GM18861 (cell line): Measurements from ENCODE around the gene FGF10.

Experiments
- ATAC-seq: cut with Tn5 transposase; IDR thresholded peaks from one replicate; pipeline ENCODE4 v1.9.1; 2021; ENCODE audit not compliant: unreplicated experiment

Gene FGF10

GRCh38 chr5:44389090-44389822, at the start of gene FGF10:
Gene FGF10 (minus strand): TSS chr5:44389420. CDS start chr5:44388682, 738 bp downstream.
- no peak for ATAC-seq

- no peak for ATAC-seq
Measured at GRCh38 chr5:44426944-44427343, 37.7 kb upstream of the FGF10 start.

GRCh38 chr5:44412286-44412685, 23.1 kb upstream of the FGF10 start:
- ATAC-seq = no peak

- ATAC-seq = peak; percentile 48
Measured at GRCh38 chr5:44402084-44402483, 12.9 kb upstream of the FGF10 start.

- ATAC-seq = no peak
Measured at GRCh38 chr5:44401611-44402010, 12.4 kb upstream of the FGF10 start.

GRCh38 chr5:44398382-44398781, 9.2 kb upstream of the FGF10 start:
- no peak for ATAC-seq

GRCh38 chr5:44396312-44396711, 7.1 kb upstream of the FGF10 start:
- ATAC-seq = no peak

GRCh38 chr5:44390351-44390750, 1.1 kb upstream of the FGF10 start:
- no peak for ATAC-seq

GRCh38 chr5:44389823-44390143, 563 bp upstream of the FGF10 start:
- no peak for ATAC-seq

GRCh38 chr5:44388321-44389089, 715 bp downstream of the FGF10 start:
- ATAC-seq = no peak

- no peak for ATAC-seq
Measured at GRCh38 chr5:44387921-44388320, 1.3 kb downstream of the FGF10 start.

- ATAC-seq = no peak
Measured at GRCh38 chr5:44387406-44387805, 1.8 kb downstream of the FGF10 start.

- ATAC-seq = no peak
Measured at GRCh38 chr5:44385291-44385900, 3.8 kb downstream of the FGF10 start.

- ATAC-seq = no peak
Measured at GRCh38 chr5:44384816-44385215, 4.4 kb downstream of the FGF10 start.

- no peak for ATAC-seq
Measured at GRCh38 chr5:44382894-44383293, 6.3 kb downstream of the FGF10 start.

- ATAC-seq = no peak
Measured at GRCh38 chr5:44377057-44377456, 12.2 kb downstream of the FGF10 start.

- ATAC-seq = no peak
Measured at GRCh38 chr5:44372028-44372427, 17.2 kb downstream of the FGF10 start.

GRCh38 chr5:44367203-44367602, 22.0 kb downstream of the FGF10 start:
- no peak for ATAC-seq

- no peak for ATAC-seq
Measured at GRCh38 chr5:44365345-44365744, 23.9 kb downstream of the FGF10 start.

- no peak for ATAC-seq
Measured at GRCh38 chr5:44364097-44364496, 25.1 kb downstream of the FGF10 start.

GRCh38 chr5:44361342-44362001, 27.7 kb downstream of the FGF10 start:
- ATAC-seq = no peak

GRCh38 chr5:44360919-44361318, 28.3 kb downstream of the FGF10 start:
- ATAC-seq = no peak
